ENCODE results near the gene LMNTD2. TPM values are rescaled to one million over a fixed set of nuclear protein-coding genes. Genes with fewer than 3 reads are reported as not detected.

The LMNTD2 gene, protein sequence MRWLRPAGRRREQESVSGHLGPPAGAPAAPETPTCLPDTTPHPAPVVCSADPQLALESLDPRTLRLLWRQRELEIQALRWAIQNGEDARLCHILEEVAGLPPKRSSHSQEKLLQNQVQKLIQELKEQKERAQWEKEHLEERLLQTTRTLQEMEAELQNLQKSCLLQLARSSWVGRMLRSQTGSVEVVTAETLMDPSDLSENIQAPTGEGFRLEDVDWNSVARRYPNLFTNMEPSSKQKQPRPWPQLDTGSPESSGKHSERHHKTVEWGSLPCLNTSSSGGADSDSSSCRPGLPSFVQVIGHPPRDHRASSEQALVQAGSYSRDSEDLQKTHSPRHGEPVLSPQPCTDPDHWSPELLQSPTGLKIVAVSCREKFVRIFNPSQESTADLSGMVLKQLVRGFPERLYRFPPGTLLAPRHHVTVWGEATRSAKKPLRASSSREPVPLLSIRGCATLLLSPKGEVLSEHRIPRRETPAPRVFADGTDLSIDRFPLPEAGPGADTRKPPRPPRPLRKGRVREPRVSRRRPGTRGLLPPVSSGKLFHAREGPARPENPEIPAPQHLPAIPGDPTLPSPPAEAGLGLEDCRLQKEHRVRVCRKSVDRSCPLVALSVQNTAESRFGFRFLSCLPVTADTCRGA
- total RNA-seq (2022; extraction: Qiagen RNA extraction): 1.4 to 3.0 TPM (median 2.9 TPM) in 5 replicates

DNA sequence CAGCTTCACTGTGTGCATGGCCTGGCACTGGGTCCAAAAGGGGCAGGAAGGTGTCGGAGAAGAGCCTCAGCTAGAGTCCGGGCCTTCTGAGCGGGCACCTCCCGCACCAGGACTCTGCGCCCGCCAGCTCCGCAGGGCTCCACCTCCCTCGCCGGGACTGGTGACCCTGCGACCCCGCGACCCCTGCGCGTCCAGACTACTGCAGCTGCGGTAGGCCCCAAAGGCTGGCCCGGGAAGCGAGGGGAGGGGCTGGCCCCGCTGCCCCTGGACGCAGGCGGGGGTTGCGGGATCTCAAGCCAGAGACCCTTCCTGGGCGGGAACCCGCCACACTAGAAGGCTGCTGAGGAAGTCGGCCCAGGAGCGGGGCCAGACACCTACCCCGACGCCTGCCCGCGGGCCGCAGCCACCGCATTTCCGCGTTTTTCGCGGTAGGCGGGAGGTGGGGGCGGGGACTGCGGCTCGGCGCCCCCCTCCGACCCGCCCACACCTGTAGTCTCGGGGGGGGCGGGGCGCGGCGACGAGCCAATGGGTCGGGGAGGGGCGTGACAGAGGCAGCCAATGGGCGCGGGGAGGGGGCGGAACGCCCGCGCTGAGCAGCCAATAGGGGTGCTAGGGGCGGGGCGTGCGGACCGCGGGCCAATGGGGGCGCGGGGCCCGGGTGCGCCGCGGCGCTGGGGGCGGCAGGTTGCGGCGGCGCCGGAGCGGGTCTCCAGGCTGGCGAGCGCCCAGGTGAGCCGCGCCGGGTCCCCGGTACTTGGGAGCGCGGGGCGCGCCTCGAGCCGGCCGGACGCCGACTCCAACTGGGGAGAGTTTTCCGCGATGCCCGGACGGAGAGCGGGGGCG lies at the start of gene LMNTD2, which contains the start of gene RASSF7:
TSS of gene LMNTD2 (minus strand) at position 434 of the 843 bp plus-strand sequence. CDS start at position 412, 22 bp downstream.
TSS of gene RASSF7 (plus strand) at position 666 of the 843 bp plus-strand sequence. CDS start 799 bp downstream, outside the sequence.

DNA sequence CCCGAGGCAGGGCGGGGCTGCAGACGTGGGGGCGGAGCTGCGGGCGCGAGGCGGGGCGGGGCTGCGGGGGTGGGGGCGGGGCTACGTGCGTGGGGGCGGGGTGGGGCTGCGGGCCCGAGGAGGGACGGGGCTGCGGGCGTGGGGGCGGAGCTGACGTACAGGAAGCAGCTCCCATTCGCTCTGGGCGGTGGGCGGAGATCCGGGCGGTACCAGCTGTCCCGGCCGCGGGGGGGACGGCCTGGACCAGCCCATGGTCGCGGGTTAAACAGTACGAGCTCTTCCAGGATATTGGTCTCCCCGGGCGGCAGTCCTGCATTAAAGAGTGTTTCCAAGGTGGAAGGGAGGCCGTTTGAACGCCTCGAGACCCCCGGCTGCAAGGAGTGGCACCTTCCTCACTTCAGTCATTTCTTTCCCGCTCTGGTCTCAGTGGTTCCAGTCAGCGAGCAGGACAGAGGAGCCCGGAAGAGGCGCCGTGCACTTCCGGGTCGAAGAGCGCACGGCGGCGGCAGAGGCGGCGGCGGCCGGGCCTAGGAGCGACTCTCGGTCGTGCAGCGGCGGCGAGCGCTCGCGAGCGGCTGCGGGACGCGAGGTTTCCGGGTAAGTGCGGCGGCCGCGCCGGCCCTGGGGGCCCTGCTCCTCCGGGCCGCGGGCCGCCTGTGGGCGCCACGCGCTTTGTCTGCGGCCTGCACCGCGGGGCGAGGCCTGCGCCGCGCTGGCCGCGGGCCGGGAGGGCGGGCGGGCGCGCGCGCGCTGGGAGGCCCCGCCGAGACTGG lies 15.6 kb upstream of the LMNTD2 start, which contains the start of gene PHRF1:
TSS of gene PHRF1 (plus strand) at position 475 of the 773 bp plus-strand sequence. CDS start 5,043 bp downstream, outside the sequence.

DNA sequence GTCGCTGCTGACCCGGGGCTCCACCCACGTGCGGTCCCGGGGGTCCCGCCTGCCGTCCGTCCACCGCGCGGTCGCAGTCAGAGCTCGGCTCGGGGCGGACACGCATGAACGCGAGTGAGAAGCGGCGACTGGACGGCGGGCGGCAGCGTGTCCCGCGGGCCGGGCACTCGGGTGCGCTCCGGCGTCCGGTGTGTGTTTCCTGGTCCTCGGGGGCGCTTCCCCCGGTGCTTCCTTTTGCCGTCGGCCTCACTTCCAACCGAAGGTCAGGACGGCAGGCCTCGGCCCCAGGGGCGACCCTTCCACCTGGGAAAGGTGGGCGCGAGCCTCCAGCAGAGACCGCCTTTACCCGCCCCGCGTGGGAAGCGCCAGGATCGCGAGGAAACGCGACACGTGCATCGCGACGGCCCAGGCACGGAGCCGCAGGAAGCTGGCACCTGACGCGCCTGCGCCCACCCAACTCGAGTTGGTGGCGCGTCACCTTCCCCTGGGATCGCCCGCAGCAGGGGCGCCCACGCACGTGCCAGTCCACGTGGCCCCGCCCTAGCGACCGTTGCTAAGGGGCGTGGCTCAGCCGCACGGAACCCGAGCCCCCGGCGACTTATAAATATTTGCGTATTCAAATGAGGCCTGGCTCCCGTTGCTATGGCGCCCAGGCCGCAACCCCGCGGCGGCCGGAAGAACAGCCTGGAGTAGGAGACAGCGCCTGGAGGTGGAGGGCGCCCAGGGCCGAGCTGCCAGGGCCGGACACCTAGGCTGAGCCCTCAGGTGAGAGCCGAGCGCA lies 23.5 kb downstream of the LMNTD2 start, which contains the start of gene LRRC56:
TSS of gene LRRC56 (plus strand) at position 687 of the 781 bp plus-strand sequence. CDS start 3,158 bp downstream, outside the sequence.

DNA sequence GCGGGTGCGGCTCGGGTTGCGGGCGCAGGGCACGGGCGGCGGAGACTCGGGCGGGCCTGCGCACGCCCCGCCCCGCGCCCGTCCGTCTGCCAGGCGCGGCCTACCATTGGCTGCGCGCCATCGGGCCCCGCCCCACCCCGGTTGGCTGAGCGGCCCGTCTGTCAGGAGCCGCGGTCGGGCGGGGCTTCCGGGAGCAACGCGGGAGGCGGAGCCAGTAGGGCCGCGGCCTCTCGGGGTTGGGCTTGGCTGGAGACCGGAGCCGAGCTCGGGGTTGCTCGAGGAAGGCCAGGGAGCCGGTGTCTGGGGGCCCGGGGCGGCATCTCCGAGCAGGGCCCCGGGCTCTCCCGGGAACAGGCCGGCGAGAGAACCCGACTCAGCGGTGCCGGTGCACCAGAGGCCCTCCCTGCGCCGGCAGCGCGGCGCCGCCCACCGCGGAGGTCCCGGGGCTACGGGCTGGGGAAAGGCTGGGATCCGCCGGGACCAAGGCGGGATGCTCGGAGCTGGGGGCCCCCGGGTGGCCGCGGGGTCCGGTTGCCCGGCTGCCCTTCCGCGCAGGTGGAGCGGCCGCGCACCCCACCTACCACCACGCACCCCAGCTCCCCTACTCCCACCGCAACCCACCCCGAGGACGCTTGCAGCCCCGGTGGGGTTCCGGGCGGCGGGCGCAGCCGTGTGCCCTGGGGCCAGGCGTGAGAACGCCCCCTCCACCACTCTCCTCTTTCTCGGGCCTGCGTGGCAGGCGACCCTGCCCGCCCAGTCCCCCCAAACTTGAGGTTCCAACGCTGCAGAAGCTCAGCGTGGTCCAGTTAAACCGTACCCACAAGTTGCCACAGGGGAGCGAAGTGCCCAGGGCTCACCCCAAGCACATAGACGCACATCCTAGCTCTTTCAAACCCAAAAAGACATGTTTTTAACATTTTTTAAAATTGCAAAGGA lies 24.8 kb downstream of the LMNTD2 start, which contains the start of gene HRAS:
TSS of gene HRAS (minus strand) at position 58 of the 936 bp plus-strand sequence.

DNA sequence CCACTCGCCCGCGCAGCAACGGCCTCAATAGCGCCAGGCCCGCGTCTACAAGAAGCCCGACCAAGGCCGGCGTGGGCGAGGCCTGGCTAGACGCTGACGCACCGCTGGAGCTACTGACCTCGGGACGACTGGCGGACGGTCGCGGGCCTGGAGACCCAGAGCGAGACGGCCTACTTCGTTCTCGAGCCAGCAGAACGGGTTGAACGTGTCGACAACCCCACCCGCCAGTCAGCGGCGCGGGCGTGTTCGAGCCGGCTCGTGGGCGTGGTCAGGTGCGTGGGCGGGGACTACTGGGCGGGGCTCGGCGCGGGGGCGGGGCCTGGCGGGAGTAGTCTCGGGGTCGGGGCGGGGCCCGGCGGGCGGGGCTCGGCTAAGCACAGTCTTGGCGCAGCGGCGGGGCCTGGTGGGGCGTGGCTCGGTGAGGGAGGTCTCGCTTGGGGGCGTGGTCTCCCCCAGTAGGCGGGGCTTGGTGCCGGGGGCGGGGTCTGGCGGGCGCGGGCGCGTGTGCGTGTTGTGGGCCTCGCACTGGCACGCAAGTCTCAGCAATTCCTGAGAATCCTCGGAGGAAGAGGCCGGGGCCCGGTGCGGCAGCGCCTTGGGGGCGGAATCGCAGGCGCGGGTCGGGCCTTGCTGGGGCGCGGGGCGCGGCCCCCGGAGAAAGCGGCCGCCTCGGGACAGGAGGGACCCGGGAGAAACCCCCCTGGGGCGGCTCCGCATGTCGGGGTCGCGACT lies 53.4 kb downstream of the LMNTD2 start, which contains the start of gene RNH1:
TSS of gene RNH1 (minus strand) at position 248 of the 732 bp plus-strand sequence. CDS start 5,080 bp downstream, outside the sequence.

Other genes starting within 250 kb of the LMNTD2 start
- 0.26 to 0.37 TPM (median 0.29 TPM) in 5 replicates for gene IFITM1, start 246.7 kb downstream of the LMNTD2 start, total RNA-seq (2022; extraction: Qiagen RNA extraction)
- 19.8 to 37.9 TPM (median 31.0 TPM) in 5 replicates for gene IFITM3, start 239.9 kb downstream of the LMNTD2 start, total RNA-seq (2022; extraction: Qiagen RNA extraction)
- 9.8 to 19.5 TPM (median 14.0 TPM) in 5 replicates for gene B4GALNT4, start 191.2 kb downstream of the LMNTD2 start, total RNA-seq (2022; extraction: Qiagen RNA extraction)
- 30.1 to 40.1 TPM (median 38.2 TPM) in 5 replicates for gene PKP3, start 166.5 kb downstream of the LMNTD2 start, total RNA-seq (2022; extraction: Qiagen RNA extraction)
- 57.4 to 92.9 TPM (median 91.1 TPM) in 5 replicates for gene SIGIRR, start 145.7 kb downstream of the LMNTD2 start, total RNA-seq (2022; extraction: Qiagen RNA extraction)
- gene ANO9, start 118.7 kb downstream of the LMNTD2 start, total RNA-seq (2022; extraction: Qiagen RNA extraction): 0.44 to 1.1 TPM (median 0.70 TPM) in 5 replicates
- gene PTDSS2, start 110.5 kb downstream of the LMNTD2 start, total RNA-seq (2022; extraction: Qiagen RNA extraction): 34.6 to 45.9 TPM (median 44.3 TPM) in 5 replicates
- gene RNH1, start 53.5 kb downstream of the LMNTD2 start, total RNA-seq (2022; extraction: Qiagen RNA extraction): 144 to 193 TPM (median 179 TPM) in 5 replicates
- gene HRAS, start 25.2 kb downstream of the LMNTD2 start, total RNA-seq (2022; extraction: Qiagen RNA extraction): 118 to 183 TPM (median 159 TPM) in 5 replicates
- 0.65 to 1.1 TPM (median 0.94 TPM) in 5 replicates for gene LRRC56, start 23.2 kb downstream of the LMNTD2 start, total RNA-seq (2022; extraction: Qiagen RNA extraction)
- gene RASSF7, start 232 bp upstream of the LMNTD2 start, total RNA-seq (2022; extraction: Qiagen RNA extraction): 48.7 to 64.3 TPM (median 60.3 TPM) in 5 replicates
- 32.6 to 39.0 TPM (median 36.7 TPM) in 5 replicates for gene PHRF1, start 15.7 kb upstream of the LMNTD2 start, total RNA-seq (2022; extraction: Qiagen RNA extraction)
- 4.5 to 8.4 TPM (median 7.3 TPM) in 5 replicates for gene IRF7, start 55.2 kb upstream of the LMNTD2 start, total RNA-seq (2022; extraction: Qiagen RNA extraction)
- 0.03 to 0.41 TPM (median 0.09 TPM) in 5 replicates for gene CDHR5, start 64.2 kb upstream of the LMNTD2 start, total RNA-seq (2022; extraction: Qiagen RNA extraction)
- gene SCT, start 66.4 kb upstream of the LMNTD2 start, total RNA-seq (2022; extraction: Qiagen RNA extraction): not detected in 5 replicates
- 0.20 to 0.34 TPM (median 0.29 TPM) in 5 replicates for gene DRD4, start 76.5 kb upstream of the LMNTD2 start, total RNA-seq (2022; extraction: Qiagen RNA extraction)
- 32.1 to 37.2 TPM (median 36.5 TPM) in 5 replicates for gene DEAF1, start 134.5 kb upstream of the LMNTD2 start, total RNA-seq (2022; extraction: Qiagen RNA extraction)
- gene TMEM80, start 135.1 kb upstream of the LMNTD2 start, total RNA-seq (2022; extraction: Qiagen RNA extraction): 8.1 to 12.3 TPM (median 10.8 TPM) in 5 replicates
- gene EPS8L2, start 145.5 kb upstream of the LMNTD2 start, total RNA-seq (2022; extraction: Qiagen RNA extraction): 75.7 to 126 TPM (median 112 TPM) in 5 replicates
- gene TALDO1, start 186.7 kb upstream of the LMNTD2 start, total RNA-seq (2022; extraction: Qiagen RNA extraction): 373 to 432 TPM (median 392 TPM) in 5 replicates
- gene GATD1, start 216.7 kb upstream of the LMNTD2 start, total RNA-seq (2022; extraction: Qiagen RNA extraction): 40.1 to 46.1 TPM (median 41.7 TPM) in 5 replicates
- gene CEND1, start 229.4 kb upstream of the LMNTD2 start, total RNA-seq (2022; extraction: Qiagen RNA extraction): 1.6 to 2.9 TPM (median 2.1 TPM) in 5 replicates
- gene SLC25A22, start 237.5 kb upstream of the LMNTD2 start, total RNA-seq (2022; extraction: Qiagen RNA extraction): 21.2 to 36.1 TPM (median 32.3 TPM) in 5 replicates
- 9.0 to 15.5 TPM (median 13.9 TPM) in 5 replicates for gene PIDD1, start 244.5 kb upstream of the LMNTD2 start, total RNA-seq (2022; extraction: Qiagen RNA extraction)
- gene RPLP2, start 249.2 kb upstream of the LMNTD2 start, total RNA-seq (2022; extraction: Qiagen RNA extraction): 1,597 to 2,654 TPM (median 2,318 TPM) in 5 replicates